Natural killer cell (primary cell): ENCODE results near the gene CIB1. TPM values are rescaled to one million over a fixed set of nuclear protein-coding genes. Genes with fewer than 3 reads are reported as not detected.

Experiments used
- ATAC-seq, 3 donors: fragments of 150-1000 bp in 2 of 3; fragments of 200-7000 bp in 1 of 3; cut with Tn5 transposase; 1 replicate in 1 of 3; 2 replicates in 2 of 3; pipeline ENCODE4 v1.10.0; 2021; ENCODE audit warnings: mild to moderate bottlenecking in 2 of 3, moderate library complexity in 2 of 3
- DNase-seq, 2 donors: peaks; one replicate each; pipeline versions ENCODE4 v3.0.0 to v3.0.0-alpha.2; 2013 to 2021; ENCODE audit warnings: mixed read lengths in 1 of 2
- H3K27ac ChIP-seq: one replicate; pipeline ENCODE4 v1.5.1; 2013; ENCODE audit warnings: mild to moderate bottlenecking, low read length
- H3K27me3 ChIP-seq: one replicate; pipeline ENCODE4 v1.6.1; 2013; ENCODE audit warnings: low read length; ENCODE audit not compliant: control insufficient read depth, insufficient read depth
- H3K36me3 ChIP-seq: one replicate; pipeline ENCODE4 v1.6.1; 2013; ENCODE audit warnings: low read length; ENCODE audit not compliant: control insufficient read depth, insufficient read depth
- H3K4me1 ChIP-seq: one replicate; pipeline ENCODE4 v1.6.1; 2013; ENCODE audit warnings: low read length; ENCODE audit not compliant: control insufficient read depth, insufficient read depth
- H3K4me3 ChIP-seq: one replicate; pipeline ENCODE4 v1.5.1; 2013; ENCODE audit warnings: low read length
- H3K9me3 ChIP-seq: one replicate; pipeline ENCODE4 v1.6.1; 2013; ENCODE audit warnings: low read length; ENCODE audit not compliant: control insufficient read depth, insufficient read depth
- H3K27ac Mint-ChIP-seq, 2 donors: one replicate each; pipeline ENCODE4 v1.8.0; 2022; ENCODE audit warnings: mild to moderate bottlenecking in 2 of 2, mixed read lengths in 2 of 2, moderate library complexity in 1 of 2
- H3K27me3 Mint-ChIP-seq, 2 donors: one replicate each; pipeline ENCODE4 v1.8.0; 2022; ENCODE audit warnings: low read depth in 2 of 2, mixed read lengths in 2 of 2
- H3K36me3 Mint-ChIP-seq: one replicate; pipeline ENCODE4 v1.8.0; 2022; ENCODE audit warnings: mixed read lengths
- H3K4me1 Mint-ChIP-seq, 2 donors: one replicate each; pipeline ENCODE4 v1.8.0; 2022; ENCODE audit warnings: mixed read lengths in 2 of 2
- H3K4me3 Mint-ChIP-seq: one replicate; pipeline ENCODE4 v1.8.0; 2022; ENCODE audit warnings: mild to moderate bottlenecking, moderate library complexity, mixed read lengths
- H3K9me3 Mint-ChIP-seq, 2 donors: one replicate each; pipeline ENCODE4 v1.8.0; 2022; ENCODE audit warnings: mixed read lengths in 2 of 2
- CTCF ChIP-seq: fragments of 200-600 bp; IDR thresholded peaks from one replicate; pipeline ENCODE4 v1.8.0; 2022; ENCODE audit warnings: antibody characterized with exemption
- WGBS: methylation state at CpG from one replicate; pipeline ENCODE4 v1.1.7; 2013; ENCODE audit warnings: missing lambda C conversion rate; ENCODE audit not compliant: insufficient coverage; 5-methylcytosine and 5-hydroxymethylcytosine counted together
- intact Hi-C: fragments of 100-400 bp; cut with micrococcal nuclease; formaldehyde crosslinking; loops from one replicate; pipeline ENCODE4 v1.14.2; 2022
- total RNA-seq, 4 donors: library from RNA; stranded (reverse); fragments of 120-200 nt in 1 of 4; gene quantifications; one replicate each; pipeline versions ENCODE4 v1.2.3 to v1.2.4, GENCODE V29; 2013 to 2022

The CIB1 gene
- total RNA-seq, 3 donors from 2014 or later (not counting 1 experiment from before 2014, with no cell fraction given): 136 to 209 (median 154) TPM

GRCh38 chr15:90249203-90249863 lies 15.6 kb upstream of the CIB1 start, which contains the start of gene TTLL13:
TTLL13 (plus strand) TSS chr15:90249556; CDS start chr15:90250631, 1,075 bp downstream.
- Histone ChIP-seq H3K9me3 (no peaks in the 10 kb centered on the region), H3K4me1 (peaks cover 18% of the 10 kb centered on the region), H3K27ac (peak within 1 kb of the TSS; percentile 19), H3K4me3 (peak within 1 kb of the TSS; percentile 59), H3K27me3 (no peaks in the 10 kb centered on the region), H3K36me3 (no peaks in the 10 kb centered on the region)
- peaks cover 10 to 24% of the 10 kb centered on the region in 2 donors for H3K4me1 Mint-ChIP-seq
- no peaks in the 10 kb centered on the region for H3K36me3 Mint-ChIP-seq
- WGBS: 4% methylated on average over 44 of the region's 44 CpGs
- H3K27me3 Mint-ChIP-seq: no peaks in the 10 kb centered on the region
- peak within 1 kb of the TSS; percentile 78 to 82 for H3K27ac Mint-ChIP-seq
- H3K4me3 Mint-ChIP-seq: peak within 1 kb of the TSS; percentile 89
- peak; percentile 48 to 71 for DNase-seq
- no peak for TF ChIP-seq CTCF
- intact Hi-C loops: no loop called here
- ATAC-seq: peak; percentile 72 to 87 (median 80)
- no peaks in the 10 kb centered on the region for H3K9me3 Mint-ChIP-seq

GRCh38 chr15:90248789-90249202 lies 15.1 kb upstream of the CIB1 start:
- Mint-ChIP-seq H3K4me3 (peak overlapping the region; percentile 89), H3K27me3 (no peaks in the 10 kb centered on the region), H3K36me3 (no peaks in the 10 kb centered on the region), H3K4me1 (peaks cover 10 to 24% of the 10 kb centered on the region in 2 donors), H3K9me3 (no peaks in the 10 kb centered on the region), H3K27ac (peak overlapping the region; percentile 78 to 82)
- peaks cover 18% of the 10 kb centered on the region for H3K4me1 ChIP-seq
- no peak overlapping the region for H3K27ac ChIP-seq
- ATAC-seq: peak in 1 of 3 donors; percentile 21
- no peak for DNase-seq
- no peaks in the 10 kb centered on the region for H3K36me3 ChIP-seq
- H3K9me3 ChIP-seq: no peaks in the 10 kb centered on the region
- WGBS: 83% methylated on average over 6 of the region's 6 CpGs
- no peaks in the 10 kb centered on the region for H3K27me3 ChIP-seq
- H3K4me3 ChIP-seq: no peak overlapping the region
- no peak for TF ChIP-seq CTCF
- intact Hi-C loops: no loop called here

- Mint-ChIP-seq H3K4me3 (no peak overlapping the region), H3K27ac (no peak overlapping the region), H3K27me3 (no peaks in the 10 kb centered on the region), H3K4me1 (peaks cover 3 to 11% of the 10 kb centered on the region in 2 donors), H3K9me3 (no peaks in the 10 kb centered on the region), H3K36me3 (no peaks in the 10 kb centered on the region)
- Histone ChIP-seq H3K4me1 (peaks cover 4% of the 10 kb centered on the region), H3K36me3 (peaks cover 14% of the 10 kb centered on the region), H3K27ac (no peak overlapping the region), H3K9me3 (no peaks in the 10 kb centered on the region), H3K27me3 (no peaks in the 10 kb centered on the region), H3K4me3 (no peak overlapping the region)
- TF ChIP-seq CTCF: no peak
- WGBS: 93% methylated on average over 10 of the region's 10 CpGs
- DNase-seq (no peak), ATAC-seq (no peak)
- intact Hi-C loops: no loop called here
These were observed 10.3 kb upstream of the CIB1 start for GRCh38 chr15:90243943-90244639.
